ENCODE data around the gene MLANA.

MLANA gene

GRCh38 chr9:5890641-5891040, at the start of gene MLANA:
Gene MLANA (plus strand): TSS chr9:5890889. CDS start chr9:5892475, 1,586 bp downstream.
- FAIRE-seq (no peak), DNase-seq (ENCODE audit: insufficient read length, low spot score) (no peak)
- no peak for TF ChIP-seq POLR2A (IDR thresholded peaks at IDR 0.05; ENCODE audit: low read depth, low read length)

GRCh38 chr9:5841771-5842573, 48.7 kb upstream of the MLANA start:
- no peak for TF ChIP-seq POLR2A (IDR thresholded peaks at IDR 0.05; ENCODE audit: low read depth, low read length)
- FAIRE-seq: no peak
- no peak for DNase-seq (ENCODE audit: insufficient read length, low spot score)

GRCh38 chr9:5842929-5843793, 47.5 kb upstream of the MLANA start:
- DNase-seq (ENCODE audit: insufficient read length, low spot score) (no peak), FAIRE-seq (no peak)
- no peak for TF ChIP-seq POLR2A (IDR thresholded peaks at IDR 0.05; ENCODE audit: low read depth, low read length)

GRCh38 chr9:5843794-5844471, 46.8 kb upstream of the MLANA start:
- TF ChIP-seq POLR2A (IDR thresholded peaks at IDR 0.05; ENCODE audit: low read depth, low read length): no peak
- DNase-seq (ENCODE audit: insufficient read length, low spot score) (no peak), FAIRE-seq (no peak)

- DNase-seq (ENCODE audit: insufficient read length, low spot score) (no peak), FAIRE-seq (no peak)
- no peak for TF ChIP-seq POLR2A (IDR thresholded peaks at IDR 0.05; ENCODE audit: low read depth, low read length)
Observed at GRCh38 chr9:5845157-5845531, 45.5 kb upstream of the MLANA start.

- DNase-seq (ENCODE audit: insufficient read length, low spot score) (no peak), FAIRE-seq (no peak)
- TF ChIP-seq POLR2A (IDR thresholded peaks at IDR 0.05; ENCODE audit: low read depth, low read length): no peak
Observed at GRCh38 chr9:5846096-5846495, 44.6 kb upstream of the MLANA start.

- DNase-seq (ENCODE audit: insufficient read length, low spot score) (no peak), FAIRE-seq (no peak)
- no peak for TF ChIP-seq POLR2A (IDR thresholded peaks at IDR 0.05; ENCODE audit: low read depth, low read length)
Observed at GRCh38 chr9:5846501-5846921, 44.2 kb upstream of the MLANA start.

GRCh38 chr9:5848372-5848882, 42.3 kb upstream of the MLANA start:
- DNase-seq (ENCODE audit: insufficient read length, low spot score): no peak
- FAIRE-seq: no peak
- no peak for TF ChIP-seq POLR2A (IDR thresholded peaks at IDR 0.05; ENCODE audit: low read depth, low read length)

GRCh38 chr9:5850724-5851122, 40.0 kb upstream of the MLANA start:
- no peak for DNase-seq (ENCODE audit: insufficient read length, low spot score)
- no peak for TF ChIP-seq POLR2A (IDR thresholded peaks at IDR 0.05; ENCODE audit: low read depth, low read length)
- FAIRE-seq: no peak

- no peak for TF ChIP-seq POLR2A (IDR thresholded peaks at IDR 0.05; ENCODE audit: low read depth, low read length)
- FAIRE-seq (no peak), DNase-seq (ENCODE audit: insufficient read length, low spot score) (no peak)
Observed at GRCh38 chr9:5851445-5851844, 39.2 kb upstream of the MLANA start.

GRCh38 chr9:5852987-5853386, 37.7 kb upstream of the MLANA start:
- DNase-seq (ENCODE audit: insufficient read length, low spot score): no peak
- no peak for TF ChIP-seq POLR2A (IDR thresholded peaks at IDR 0.05; ENCODE audit: low read depth, low read length)
- no peak for FAIRE-seq

GRCh38 chr9:5853617-5854016, 37.1 kb upstream of the MLANA start:
- FAIRE-seq (no peak), DNase-seq (ENCODE audit: insufficient read length, low spot score) (no peak)
- no peak for TF ChIP-seq POLR2A (IDR thresholded peaks at IDR 0.05; ENCODE audit: low read depth, low read length)

- FAIRE-seq (no peak), DNase-seq (ENCODE audit: insufficient read length, low spot score) (no peak)
- no peak for TF ChIP-seq POLR2A (IDR thresholded peaks at IDR 0.05; ENCODE audit: low read depth, low read length)
Observed at GRCh38 chr9:5854063-5854790, 36.5 kb upstream of the MLANA start.
